Colonic mucosa (tissue), 4 donors: ENCODE results near the gene PDE4A. TPM values are rescaled to one million over a fixed set of nuclear protein-coding genes. Genes with fewer than 3 reads are reported as not detected.
"Not testable (repeated sequence)": the region's sequence is repeated elsewhere in the genome, so short reads cannot be mapped to it uniquely, and the experiment has no call there.

ENCODE experiments used
- DNase-seq: peaks from one replicate; pipeline ENCODE4 v3.0.0-alpha.2; 2020
- H3K27ac ChIP-seq: fragments of 200-600 bp; one replicate; pipeline ENCODE4 v1.8.0; 2021
- H3K27me3 ChIP-seq: fragments of 200-600 bp; one replicate; pipeline ENCODE4 v1.8.0; 2021
- H3K36me3 ChIP-seq: fragments of 200-600 bp; one replicate; pipeline ENCODE4 v1.8.0; 2021
- H3K4me1 ChIP-seq: fragments of 200-600 bp; one replicate; pipeline ENCODE4 v1.8.0; 2021; ENCODE audit warnings: mild to moderate bottlenecking
- H3K4me3 ChIP-seq: fragments of 200-600 bp; one replicate; pipeline ENCODE4 v1.8.0; 2021
- H3K9ac ChIP-seq, 2 donors: one replicate each; pipeline ENCODE4 v1.7.0; 2013; ENCODE audit warnings: control low read depth in 2 of 2, low read depth in 2 of 2, low read length in 2 of 2
- H3K9me3 ChIP-seq: fragments of 200-600 bp; one replicate; pipeline ENCODE4 v1.8.0; 2021
- intact Hi-C: fragments of 100-400 bp; cut with DNase I; formaldehyde crosslinking; loops from one replicate; pipeline ENCODE4 v1.14.1; 2022
- total RNA-seq, 2 donors: library from RNA; stranded (reverse); fragmentation: NEBNext Ultra II Directional in 1 of 2; extraction: Animal tissue kit (Norgen Biotek cat#: 25700) in 1 of 2; gene quantifications; one replicate each; pipeline ENCODE4 v1.2.1, GENCODE V29; 2021
- TF ChIP-seq, protein P1 (sequence below): fragments of 200-600 bp; IDR thresholded peaks from one replicate; pipeline ENCODE4 v1.8.0; 2022; ENCODE audit warnings: antibody characterized with exemption, mild to moderate bottlenecking
- donor health status: healthy.
- donor health status: DM: no; HTN: no; CAD: no.
- donor health status: DM: no; HTN: no; CAD: no.

Gene PDE4A
- total RNA-seq, 2 donors from 2014 or later: 8.6 to 13.8 TPM

DNA sequence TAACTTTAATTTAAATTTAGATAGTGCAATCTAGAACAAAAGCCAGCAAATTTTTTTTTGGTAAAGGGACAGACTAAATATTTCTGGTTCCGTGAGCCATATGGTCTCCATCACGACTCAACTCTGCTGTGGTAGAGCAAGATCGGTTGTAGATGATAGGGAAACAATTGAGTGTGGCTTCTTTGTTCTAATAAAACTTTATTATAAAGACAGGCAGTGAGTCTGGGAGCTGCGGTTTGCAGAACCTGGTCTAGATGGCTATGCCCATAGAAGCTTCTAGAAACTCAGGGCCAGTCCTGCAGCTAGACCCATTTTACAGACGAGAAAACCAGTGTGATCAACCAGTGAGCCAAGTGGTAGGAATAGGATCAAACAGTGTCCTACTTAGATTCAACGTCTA, 28.2 kb upstream of the PDE4A start:
- TF ChIP-seq, protein P1, sequence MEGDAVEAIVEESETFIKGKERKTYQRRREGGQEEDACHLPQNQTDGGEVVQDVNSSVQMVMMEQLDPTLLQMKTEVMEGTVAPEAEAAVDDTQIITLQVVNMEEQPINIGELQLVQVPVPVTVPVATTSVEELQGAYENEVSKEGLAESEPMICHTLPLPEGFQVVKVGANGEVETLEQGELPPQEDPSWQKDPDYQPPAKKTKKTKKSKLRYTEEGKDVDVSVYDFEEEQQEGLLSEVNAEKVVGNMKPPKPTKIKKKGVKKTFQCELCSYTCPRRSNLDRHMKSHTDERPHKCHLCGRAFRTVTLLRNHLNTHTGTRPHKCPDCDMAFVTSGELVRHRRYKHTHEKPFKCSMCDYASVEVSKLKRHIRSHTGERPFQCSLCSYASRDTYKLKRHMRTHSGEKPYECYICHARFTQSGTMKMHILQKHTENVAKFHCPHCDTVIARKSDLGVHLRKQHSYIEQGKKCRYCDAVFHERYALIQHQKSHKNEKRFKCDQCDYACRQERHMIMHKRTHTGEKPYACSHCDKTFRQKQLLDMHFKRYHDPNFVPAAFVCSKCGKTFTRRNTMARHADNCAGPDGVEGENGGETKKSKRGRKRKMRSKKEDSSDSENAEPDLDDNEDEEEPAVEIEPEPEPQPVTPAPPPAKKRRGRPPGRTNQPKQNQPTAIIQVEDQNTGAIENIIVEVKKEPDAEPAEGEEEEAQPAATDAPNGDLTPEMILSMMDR: no peak
- DNase-seq: no peak
- no peak overlapping the region for H3K9ac ChIP-seq
- no peak overlapping the region for H3K4me3 ChIP-seq
- no peaks in the 10 kb centered on the region for H3K27me3 ChIP-seq
- H3K9me3 ChIP-seq: no peaks in the 10 kb centered on the region
- H3K27ac ChIP-seq: no peak overlapping the region
- H3K4me1 ChIP-seq: no peaks in the 10 kb centered on the region
- H3K36me3 ChIP-seq: peaks cover 16% of the 10 kb centered on the region
- intact Hi-C loops: no loop called here

DNA sequence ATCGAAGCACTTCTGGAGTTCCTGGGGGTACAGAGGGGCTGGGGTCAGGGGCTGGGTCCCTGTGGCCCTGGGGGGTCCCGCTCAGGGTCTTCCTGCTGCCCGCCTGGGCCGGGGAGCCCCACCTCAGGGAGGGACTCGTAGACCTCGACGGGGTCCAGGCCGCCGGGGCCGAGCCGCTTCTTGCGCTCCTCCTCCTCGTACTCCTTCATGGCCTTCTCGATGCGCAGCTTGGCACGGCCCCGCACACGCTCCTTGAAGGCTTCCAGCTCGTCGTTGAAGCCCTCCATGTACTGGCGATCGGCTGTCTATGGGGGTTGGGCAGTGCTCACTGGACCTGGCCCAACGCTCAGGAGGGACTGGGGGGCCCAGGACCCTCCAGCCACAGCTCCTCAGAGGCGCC, 27.2 kb upstream of the PDE4A start:
- peaks cover 16% of the 10 kb centered on the region for H3K36me3 ChIP-seq

DNA sequence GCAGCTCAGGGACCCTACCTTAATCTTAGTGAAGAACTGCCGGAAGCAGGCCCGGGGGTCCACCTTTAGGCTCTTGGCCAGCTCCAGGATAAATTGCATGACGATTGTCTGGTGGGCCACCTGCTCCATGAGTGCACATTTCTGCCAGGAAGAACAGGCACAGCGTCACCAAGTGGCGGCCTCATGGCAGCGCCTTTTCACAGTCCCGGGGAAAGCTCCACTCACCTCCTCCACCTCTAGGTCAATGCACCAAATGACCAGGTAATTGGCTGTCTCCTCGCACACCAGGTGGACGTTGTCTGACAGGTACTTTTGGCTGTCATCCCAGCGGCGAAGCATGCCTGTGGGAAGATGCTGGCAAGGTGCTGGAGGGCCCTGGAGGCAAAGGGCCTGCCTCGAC, 25.3 kb upstream of the PDE4A start:
- peaks cover 16% of the 10 kb centered on the region for H3K36me3 ChIP-seq
- H3K9ac ChIP-seq: no peak overlapping the region
- intact Hi-C loops: no loop called here
- H3K9me3 ChIP-seq: no peaks in the 10 kb centered on the region
- H3K4me1 ChIP-seq: no peaks in the 10 kb centered on the region
- no peak overlapping the region for H3K4me3 ChIP-seq
- no peak for DNase-seq
- no peak overlapping the region for H3K27ac ChIP-seq
- TF ChIP-seq, protein P1: no peak
- no peaks in the 10 kb centered on the region for H3K27me3 ChIP-seq

More for the DNA sequence above, 27.2 kb upstream of the PDE4A start:
- no peak overlapping the region for H3K27ac ChIP-seq
- H3K9me3 ChIP-seq: no peaks in the 10 kb centered on the region
- DNase-seq: no peak
- no peak overlapping the region for H3K4me3 ChIP-seq
- H3K4me1 ChIP-seq: no peaks in the 10 kb centered on the region
- no peaks in the 10 kb centered on the region for H3K27me3 ChIP-seq
- TF ChIP-seq, protein P1: no peak
- H3K9ac ChIP-seq: no peak overlapping the region
- intact Hi-C loops: no loop called here

DNA sequence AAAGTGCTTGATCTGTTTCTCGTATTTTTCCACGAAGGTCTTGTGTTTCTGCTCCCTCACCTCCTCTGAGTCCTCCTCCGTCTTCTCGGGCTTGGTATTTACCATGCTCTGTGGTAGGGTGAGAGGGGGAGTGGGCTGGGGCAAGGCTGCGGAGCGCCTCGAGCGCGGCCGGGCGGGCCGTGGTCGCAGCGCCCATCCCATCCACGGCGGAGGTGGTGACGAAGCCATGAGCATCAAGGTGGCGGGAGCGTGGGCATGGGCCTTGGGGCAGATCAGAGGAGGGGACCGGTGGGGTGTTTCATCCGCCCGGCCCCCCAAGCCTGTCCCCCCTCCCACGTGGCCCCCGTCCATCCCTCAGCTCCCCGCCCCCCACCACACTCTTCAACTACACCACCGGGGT, 24.9 kb upstream of the PDE4A start:
- H3K4me1 ChIP-seq: no peaks in the 10 kb centered on the region
- TF ChIP-seq, protein P1: no peak
- no peak overlapping the region for H3K27ac ChIP-seq
- no peak overlapping the region for H3K9ac ChIP-seq
- no peak overlapping the region for H3K4me3 ChIP-seq
- intact Hi-C loops: no loop called here
- peaks cover 16% of the 10 kb centered on the region for H3K36me3 ChIP-seq
- no peak for DNase-seq
- no peaks in the 10 kb centered on the region for H3K27me3 ChIP-seq
- no peaks in the 10 kb centered on the region for H3K9me3 ChIP-seq

DNA sequence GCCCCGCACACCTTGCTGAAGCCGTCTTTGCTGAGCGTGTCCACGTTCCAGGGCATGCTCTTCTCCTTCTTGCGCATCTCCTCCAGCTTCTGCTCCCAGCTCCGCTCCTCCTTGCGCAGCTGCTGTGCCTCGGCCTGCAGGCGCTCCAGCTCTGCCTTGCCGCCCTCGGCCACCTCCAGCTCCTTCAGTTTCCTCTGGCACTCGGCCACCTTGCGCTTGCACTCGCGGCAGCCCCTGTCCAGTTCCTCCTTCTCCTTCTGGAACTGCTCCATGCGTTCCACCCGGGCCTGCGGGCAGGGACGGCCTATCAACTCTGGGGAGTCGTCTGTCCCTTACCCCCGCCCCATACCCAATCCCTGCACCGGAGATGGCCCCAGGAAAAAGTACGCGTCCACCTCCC, 24.4 kb upstream of the PDE4A start:
- Histone ChIP-seq H3K9me3 (no peaks in the 10 kb centered on the region), H3K27me3 (no peaks in the 10 kb centered on the region), H3K27ac (no peak overlapping the region), H3K9ac (no peak overlapping the region), H3K4me1 (peaks cover 2% of the 10 kb centered on the region), H3K4me3 (no peak overlapping the region), H3K36me3 (peaks cover 16% of the 10 kb centered on the region)
- DNase-seq: no peak
- TF ChIP-seq, protein P1: no peak
- intact Hi-C loops: no loop called here

DNA sequence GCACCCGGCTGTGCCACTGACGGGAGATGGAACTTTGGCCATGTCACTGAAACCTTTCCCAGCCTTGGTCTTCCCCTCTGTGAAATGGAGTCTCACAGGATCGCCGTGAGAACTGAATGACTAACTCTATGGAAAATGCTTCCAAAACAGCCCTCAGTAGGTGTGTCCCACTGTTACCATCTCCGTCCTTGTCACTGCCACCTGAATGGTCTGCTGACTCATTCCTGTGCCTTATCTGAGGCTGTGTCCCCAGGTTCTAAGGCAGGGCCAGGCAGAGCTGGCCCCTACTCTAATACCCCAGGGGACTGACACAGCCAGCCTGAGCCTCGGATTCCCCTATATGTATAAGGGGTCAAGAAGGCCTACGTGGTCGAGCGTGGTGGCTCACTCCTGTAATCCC, 21.5 kb upstream of the PDE4A start:
- Histone ChIP-seq H3K27me3 (no peaks in the 10 kb centered on the region), H3K4me1 (peaks cover 13% of the 10 kb centered on the region), H3K9ac (no peak overlapping the region), H3K27ac (no peak overlapping the region), H3K36me3 (peaks cover 8% of the 10 kb centered on the region), H3K9me3 (no peaks in the 10 kb centered on the region), H3K4me3 (no peak overlapping the region)
- DNase-seq: no peak
- TF ChIP-seq, protein P1: no peak
- intact Hi-C loops: no loop called here

DNA sequence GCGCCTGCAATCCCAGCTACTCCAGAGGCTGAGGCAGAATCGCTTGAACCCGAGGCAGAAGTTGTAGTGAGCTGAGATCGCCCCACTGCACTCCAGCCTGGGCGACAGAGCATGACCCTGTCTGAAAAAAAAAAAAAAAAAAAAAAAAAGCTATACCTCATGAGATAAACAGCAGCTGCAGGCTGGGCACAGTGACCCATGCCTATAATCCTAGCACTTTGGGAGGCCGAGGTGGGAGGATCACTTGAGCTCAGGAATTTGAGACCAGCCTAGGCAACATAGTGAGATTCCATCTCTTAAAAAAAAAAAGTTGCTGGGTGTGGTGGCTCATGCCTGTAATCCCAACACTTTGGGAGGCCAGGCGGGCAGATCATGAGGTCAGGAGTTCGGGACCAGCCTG, 21.0 kb upstream of the PDE4A start:
- H3K9ac ChIP-seq, H3K36me3 ChIP-seq, intact Hi-C loops, H3K4me3 ChIP-seq, H3K27ac ChIP-seq, H3K9me3 ChIP-seq, H3K27me3 ChIP-seq, DNase-seq: not testable (repeated sequence)
- peaks cover 15% of the 10 kb centered on the region for H3K4me1 ChIP-seq
